HG03066 (cell line): ENCODE results near the gene LHFPL6.
A peak's percentile ranks its signal among the peaks of the same experiment; 100 is the strongest.

Experiments used
- ATAC-seq: cut with Tn5 transposase; IDR thresholded peaks from one replicate; pipeline ENCODE4 v1.9.1; 2021; ENCODE audit warnings: low read depth; ENCODE audit not compliant: unreplicated experiment

The LHFPL6 gene

GRCh38 chr13:39481491-39481890 is 121.5 kb downstream of the LHFPL6 start:
- ATAC-seq: no peak

- no peak for ATAC-seq
Observed at GRCh38 chr13:39474600-39474999, 128.4 kb downstream of the LHFPL6 start.

- ATAC-seq: no peak
Observed at GRCh38 chr13:39469676-39470075, 133.3 kb downstream of the LHFPL6 start.

- ATAC-seq: no peak
Observed at GRCh38 chr13:39468306-39468705, 134.7 kb downstream of the LHFPL6 start.

- ATAC-seq: no peak
Observed at GRCh38 chr13:39463611-39464010, 139.4 kb downstream of the LHFPL6 start.

GRCh38 chr13:39462906-39463305 is 140.1 kb downstream of the LHFPL6 start:
- no peak for ATAC-seq

- ATAC-seq: no peak
Observed at GRCh38 chr13:39462428-39462827, 140.6 kb downstream of the LHFPL6 start.

GRCh38 chr13:39461685-39462266 is 141.2 kb downstream of the LHFPL6 start:
- no peak for ATAC-seq

- no peak for ATAC-seq
Observed at GRCh38 chr13:39457274-39457673, 145.7 kb downstream of the LHFPL6 start.

GRCh38 chr13:39455521-39456175 is 147.3 kb downstream of the LHFPL6 start:
- ATAC-seq: no peak

- ATAC-seq: no peak
Observed at GRCh38 chr13:39452834-39453233, 150.2 kb downstream of the LHFPL6 start.

GRCh38 chr13:39452417-39452816 is 150.6 kb downstream of the LHFPL6 start:
- no peak for ATAC-seq

GRCh38 chr13:39451860-39452301 is 151.1 kb downstream of the LHFPL6 start:
- ATAC-seq: peak; percentile 45

GRCh38 chr13:39451301-39451700 is 151.7 kb downstream of the LHFPL6 start:
- ATAC-seq: no peak

GRCh38 chr13:39450176-39450575 is 152.8 kb downstream of the LHFPL6 start:
- no peak for ATAC-seq

GRCh38 chr13:39448834-39449233 is 154.2 kb downstream of the LHFPL6 start:
- no peak for ATAC-seq

GRCh38 chr13:39446865-39447264 is 156.1 kb downstream of the LHFPL6 start:
- no peak for ATAC-seq

GRCh38 chr13:39444866-39445265 is 158.1 kb downstream of the LHFPL6 start:
- no peak for ATAC-seq

GRCh38 chr13:39433651-39434050 is 169.3 kb downstream of the LHFPL6 start:
- no peak for ATAC-seq

GRCh38 chr13:39432196-39432595 is 170.8 kb downstream of the LHFPL6 start:
- no peak for ATAC-seq

GRCh38 chr13:39422845-39423565 is 180.0 kb downstream of the LHFPL6 start:
- ATAC-seq: no peak

- no peak for ATAC-seq
Observed at GRCh38 chr13:39419876-39420275, 183.1 kb downstream of the LHFPL6 start.
